ENCODE results near the gene HSD17B2.

HSD17B2 gene

DNA sequence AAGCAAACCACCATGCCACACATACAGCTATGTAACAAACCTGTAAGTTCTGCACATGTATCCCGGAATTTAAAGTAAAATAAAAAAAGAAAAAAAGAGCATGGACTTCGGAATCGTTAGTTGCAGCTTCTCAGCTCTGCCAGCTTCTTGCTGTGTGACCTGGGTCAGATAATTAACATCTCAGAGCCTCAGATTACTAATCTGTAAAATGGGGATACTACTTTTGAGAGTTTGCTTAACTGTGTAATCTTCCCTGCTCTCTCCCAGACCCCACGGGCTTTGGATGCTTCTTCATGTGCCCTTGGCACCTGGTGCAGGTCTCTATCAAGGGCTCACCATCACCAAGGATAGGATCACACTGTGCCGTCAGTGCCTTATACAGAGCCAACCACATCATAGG is 16.6 kb downstream of the HSD17B2 start:
- DNase-seq = no peak

DNA sequence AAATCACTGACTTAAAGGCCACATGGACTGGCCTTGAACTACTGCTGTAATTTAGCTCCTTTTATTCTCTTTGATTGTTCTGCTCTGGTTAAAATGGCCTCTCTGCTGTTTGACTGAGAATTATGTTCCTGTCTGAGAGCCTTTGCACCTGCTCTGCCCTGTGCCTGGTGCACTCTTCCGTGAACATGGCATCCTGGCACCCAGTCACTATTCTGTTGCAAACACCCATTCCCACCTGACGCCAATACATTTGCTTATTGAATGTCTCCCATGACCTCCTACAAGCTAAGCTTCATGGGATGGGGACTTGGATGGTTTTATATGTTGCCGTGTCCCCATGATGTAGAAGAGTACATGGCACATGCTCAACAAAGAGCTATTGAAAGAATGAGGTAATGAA is 20.1 kb downstream of the HSD17B2 start:
- no peak for DNase-seq

DNA sequence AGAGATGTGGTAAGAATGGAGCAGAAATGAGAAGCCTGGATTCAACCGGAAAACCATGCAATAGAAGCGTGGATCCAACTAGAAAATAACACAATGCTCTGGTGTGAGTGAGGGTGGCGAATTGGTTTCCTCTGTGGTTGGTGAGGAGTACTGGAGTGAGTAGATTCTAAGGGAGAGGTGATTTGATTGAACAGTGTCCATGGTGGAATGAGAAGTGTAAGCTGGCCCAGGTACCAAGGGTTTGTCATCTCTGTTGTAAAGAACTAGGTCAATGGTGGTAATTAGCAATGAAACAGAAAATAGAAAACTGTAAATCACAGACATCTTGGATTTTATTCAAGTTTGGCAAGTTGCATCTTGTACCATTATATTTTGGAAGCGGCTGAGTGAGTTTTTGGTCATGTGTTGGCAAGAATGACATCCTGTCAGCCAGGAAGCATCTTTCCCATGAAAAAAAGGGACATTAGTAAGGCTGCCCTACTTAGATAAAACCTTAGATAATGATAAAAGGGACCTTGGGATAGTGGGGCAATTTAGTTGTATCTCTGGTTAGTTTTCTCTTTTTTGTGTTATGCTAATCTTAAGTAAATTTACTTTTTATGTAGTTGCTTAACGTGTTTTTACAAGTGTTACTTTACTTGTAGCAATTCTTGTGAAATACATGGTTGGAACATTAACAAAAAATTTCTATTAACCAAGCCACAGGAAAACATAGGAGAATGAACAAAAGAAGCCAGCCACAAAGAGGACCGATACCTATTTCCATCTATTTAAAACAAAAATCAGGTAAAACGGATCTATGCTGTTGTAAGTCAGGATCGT is 20.9 kb downstream of the HSD17B2 start:
- no peak for DNase-seq

DNA sequence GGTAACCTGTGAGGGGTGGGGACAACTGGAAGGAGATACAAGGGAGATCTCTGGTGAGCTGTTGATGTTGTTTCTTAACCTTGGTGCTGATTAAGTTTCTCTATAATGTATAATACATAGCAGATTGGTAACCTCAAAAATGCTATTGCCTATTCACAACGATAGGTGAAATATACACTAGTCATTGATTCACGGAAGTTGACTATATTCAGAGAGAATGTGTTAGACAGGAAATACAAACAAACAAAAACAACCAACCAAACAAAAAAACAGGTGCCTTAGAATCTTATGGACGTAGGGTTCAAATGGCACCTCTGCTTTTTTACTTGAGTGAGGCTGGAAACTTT is 21.5 kb downstream of the HSD17B2 start:
- DNase-seq = no peak

DNA sequence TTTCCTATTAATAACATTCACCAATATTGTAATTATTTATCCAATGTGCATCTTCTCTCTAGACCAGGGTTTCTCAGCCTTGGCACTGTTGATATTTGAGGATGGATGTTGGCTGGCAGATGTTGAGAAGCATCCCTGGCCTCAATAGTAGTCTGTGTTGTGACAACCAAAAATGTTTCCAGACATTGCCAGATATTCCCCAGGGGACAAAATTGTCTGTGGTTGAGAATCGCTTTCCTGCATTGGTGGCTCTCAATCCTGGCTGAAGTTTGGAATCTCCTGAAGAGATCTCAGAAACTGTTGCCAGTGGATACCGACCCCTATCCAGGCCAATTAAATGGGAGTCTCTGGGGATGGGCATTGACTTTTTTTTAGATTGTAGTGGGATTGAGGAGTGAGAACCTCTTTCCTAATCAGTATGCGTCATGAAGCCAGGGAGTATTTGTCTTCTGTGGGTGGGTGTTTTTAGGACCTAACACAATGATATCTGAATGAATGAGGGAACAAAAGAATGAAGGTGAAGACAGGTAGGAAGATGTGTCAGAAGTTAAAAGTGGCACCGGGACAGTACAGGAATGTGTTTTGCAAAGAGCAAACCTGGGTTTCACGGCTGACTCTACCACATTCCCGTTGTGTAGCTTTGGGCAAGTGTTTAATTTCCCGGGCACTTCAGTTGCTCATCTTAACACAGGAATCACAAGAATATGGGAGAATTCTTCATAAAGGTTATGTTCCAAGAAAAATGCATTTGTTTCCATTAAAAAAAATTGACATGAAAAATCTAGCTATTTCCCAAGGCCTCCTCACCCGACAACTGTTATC is 24.3 kb downstream of the HSD17B2 start:
- no peak for DNase-seq

DNA sequence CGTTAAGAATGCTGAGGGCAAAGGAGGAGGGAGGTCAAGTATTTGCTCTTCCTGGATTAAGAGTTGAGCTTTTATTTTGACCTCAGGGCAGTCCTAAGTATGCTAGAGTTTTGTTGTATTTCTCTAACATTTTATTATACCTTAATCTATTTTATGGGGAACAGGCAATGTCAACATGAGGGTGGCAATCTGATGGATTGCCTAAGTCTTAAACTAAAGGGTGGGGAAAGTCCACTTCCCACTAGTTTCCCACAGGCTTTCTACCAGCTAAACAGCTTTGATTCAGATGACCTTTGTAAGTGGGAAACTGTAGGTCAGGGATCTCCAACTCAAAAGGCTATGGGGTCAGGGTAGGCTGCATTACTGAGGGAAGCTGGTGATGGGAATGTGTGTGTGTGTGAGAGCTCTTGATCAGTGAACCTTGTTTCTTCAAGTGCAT is 24.9 kb downstream of the HSD17B2 start:
- no peak for DNase-seq

DNA sequence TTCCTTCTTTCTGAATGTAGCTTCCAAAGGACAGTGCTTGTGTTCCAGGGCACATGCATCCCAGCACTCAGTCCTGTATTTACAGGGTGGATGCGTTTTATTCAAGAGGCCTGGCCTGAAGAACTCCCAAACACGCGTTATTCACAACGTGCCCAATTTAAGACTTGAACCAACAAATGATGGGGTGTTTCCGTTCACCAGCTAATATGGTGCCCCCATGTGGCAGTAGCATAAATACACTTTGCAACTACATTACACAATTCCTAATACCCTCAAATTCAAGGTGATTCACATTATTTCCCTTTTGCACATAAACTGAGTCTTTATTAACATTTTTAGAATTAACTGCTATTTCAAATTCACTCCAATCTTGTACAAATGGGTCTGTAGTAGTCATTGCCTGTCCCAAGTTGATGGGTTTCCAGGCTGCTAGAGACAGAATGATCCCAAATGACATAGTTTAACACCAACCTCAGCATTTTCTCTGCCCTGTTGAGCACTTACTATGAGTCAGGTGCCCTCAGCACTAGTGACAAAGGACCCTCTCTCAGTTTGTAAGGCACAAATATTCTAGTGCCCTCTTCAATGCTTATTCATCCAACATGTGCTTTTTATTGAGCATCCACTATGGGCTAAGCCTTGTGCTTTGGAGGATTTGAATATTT is 26.9 kb downstream of the HSD17B2 start:
- DNase-seq = no peak

DNA sequence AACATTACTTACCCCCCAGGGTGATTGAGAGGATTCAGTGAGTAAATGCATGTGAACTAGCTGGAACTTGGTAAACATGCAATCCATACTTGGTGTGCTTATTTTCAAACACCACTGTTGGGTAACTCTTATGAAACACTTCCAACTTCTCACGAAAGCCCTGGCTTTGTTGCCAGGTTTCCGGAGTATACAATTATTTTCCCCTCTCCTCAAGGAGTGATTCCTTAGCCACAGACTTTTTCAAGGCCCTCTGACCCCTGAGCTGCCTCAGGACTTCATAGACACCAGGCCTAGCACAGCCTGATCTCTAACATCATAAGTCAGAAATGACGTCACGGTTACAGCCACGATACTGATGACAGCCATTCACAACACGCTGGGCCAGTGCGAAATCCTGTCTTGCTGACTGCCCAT is 27.6 kb downstream of the HSD17B2 start:
- DNase-seq = no peak

DNA sequence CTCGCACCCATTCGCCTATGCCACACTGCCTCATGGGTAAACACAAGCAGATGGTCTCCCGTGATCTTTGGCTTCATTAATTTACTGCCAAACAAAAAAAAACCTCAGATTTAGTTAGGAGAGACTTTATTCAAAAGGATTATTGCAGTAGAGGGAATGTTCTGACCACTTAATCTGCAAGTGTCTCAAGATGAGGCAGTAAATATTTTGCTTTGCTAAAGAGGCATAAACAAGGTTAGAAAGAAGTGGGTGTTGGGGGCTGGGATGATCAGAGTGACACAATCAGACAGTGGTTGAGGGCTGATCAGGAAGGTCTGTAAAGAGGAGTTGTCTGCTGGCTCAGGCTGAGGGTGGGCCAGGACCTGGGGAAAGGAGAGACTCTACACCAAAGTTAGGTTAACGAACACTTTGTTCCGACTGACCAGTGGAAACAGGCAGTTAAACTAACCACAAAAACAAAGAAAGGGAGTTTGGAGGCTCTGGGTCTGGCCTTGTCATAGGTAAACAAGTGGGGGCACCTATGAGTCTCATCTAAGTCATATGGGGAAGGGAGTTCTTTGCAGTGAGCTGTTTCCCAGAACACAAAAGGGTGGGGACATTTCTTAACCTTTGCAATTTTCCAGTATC is 28.5 kb downstream of the HSD17B2 start:
- DNase-seq = no peak

DNA sequence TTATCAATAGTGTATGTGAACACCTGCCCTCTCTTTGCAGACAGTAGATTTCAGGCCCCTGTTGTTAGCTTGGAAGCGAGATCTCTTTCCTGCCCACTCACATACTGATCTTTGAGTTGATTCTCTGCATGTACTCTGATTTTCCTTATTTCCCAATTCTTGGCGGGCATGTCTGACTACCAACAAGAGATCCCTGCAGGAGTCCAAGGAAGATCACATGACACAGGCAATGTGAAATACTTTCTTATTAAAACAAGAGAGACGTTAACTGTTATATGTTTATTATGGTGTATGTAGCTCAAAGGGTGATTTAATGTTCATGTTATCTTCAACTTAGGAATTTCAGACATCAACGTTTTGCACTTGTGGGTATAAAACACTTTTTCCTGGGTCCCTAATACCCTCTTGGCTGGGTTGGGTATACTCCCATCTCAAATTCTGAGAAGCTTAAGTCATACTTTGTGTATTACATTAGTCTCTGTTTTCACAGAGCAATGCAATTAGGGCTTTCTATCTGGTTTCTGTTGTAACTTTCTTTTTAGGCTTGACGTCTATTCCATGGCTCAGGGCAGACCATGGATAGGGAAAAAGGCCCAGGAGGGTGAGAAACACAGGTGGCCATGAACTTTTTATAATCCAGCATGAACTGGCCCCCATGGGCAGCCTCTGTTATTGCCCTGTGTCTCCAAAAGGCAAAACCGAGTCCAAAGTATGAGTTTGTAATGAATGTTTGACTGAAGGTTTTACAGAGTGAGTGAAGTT is 32.2 kb downstream of the HSD17B2 start:
- no peak for DNase-seq

DNA sequence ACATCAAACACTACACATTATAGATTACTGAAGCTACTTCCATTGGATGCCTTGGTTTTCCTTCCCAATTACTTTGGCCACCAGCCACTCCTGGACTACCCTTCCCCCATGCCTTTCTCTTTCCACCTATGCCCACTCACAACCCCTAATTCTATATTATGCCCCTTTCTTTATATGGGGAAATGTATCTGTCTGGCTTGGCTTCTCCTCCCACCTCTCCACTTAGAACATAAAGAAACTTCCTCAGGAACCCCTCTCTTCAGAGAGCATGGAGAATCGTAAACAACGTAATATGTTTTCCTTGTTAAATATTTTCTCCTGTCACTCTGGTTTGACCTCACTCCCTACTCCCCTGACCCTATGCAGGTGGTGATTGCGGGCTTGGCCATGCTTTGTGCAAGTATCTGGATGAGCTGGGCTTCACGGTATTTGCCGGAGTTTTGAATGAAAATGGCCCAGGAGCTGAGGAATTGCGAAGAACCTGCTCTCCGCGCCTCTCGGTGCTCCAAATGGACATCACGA is 32.8 kb downstream of the HSD17B2 start:
- no peak for DNase-seq

DNA sequence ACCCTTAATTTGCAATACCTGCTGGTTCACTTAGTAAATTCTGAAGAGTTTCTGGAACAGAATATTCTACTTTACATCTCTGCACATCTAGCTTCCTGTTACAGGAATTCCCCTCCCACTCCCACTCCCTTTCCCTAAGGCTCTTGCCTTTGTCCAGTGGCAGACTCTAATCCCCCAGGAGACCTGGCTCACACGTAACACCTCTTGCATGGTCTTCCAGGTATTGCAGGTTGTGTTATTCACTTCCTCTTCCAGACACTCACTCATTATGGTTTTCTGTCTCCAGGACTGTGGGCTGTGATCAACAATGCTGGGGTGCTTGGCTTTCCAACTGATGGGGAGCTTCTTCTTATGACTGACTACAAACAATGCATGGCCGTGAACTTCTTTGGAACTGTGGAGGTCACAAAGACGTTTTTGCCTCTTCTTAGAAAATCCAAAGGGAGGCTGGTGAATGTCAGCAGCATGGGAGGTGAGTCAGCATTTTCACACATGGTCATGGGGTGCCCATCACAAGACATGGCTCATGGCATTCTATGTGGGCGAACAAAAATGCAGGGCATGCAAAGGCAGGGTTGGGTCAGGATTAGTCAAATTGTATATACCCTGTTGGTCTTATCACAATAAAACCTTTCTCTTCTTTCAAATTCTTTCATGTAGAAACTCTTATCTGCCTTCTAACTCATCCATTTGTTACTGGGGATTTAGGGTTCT is 35.8 kb downstream of the HSD17B2 start:
- DNase-seq = no peak

DNA sequence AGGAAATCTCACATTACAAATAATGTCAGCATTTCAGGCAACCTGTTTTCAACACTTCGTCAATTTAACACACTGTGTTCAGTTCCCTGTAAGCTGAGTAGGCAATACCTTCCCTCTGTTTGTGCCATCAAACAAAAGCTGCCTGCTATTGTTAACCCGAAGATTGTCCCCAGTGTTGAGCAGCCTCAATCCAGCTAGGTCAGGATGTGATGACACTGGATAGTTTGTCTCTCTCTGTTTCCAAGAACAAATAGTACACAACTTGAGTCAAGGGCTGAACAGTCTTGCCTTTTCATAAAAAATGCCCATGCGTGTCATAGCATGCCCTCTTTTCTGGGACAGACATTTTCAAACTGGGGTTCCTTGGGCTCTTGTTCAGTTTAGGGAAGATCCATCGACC is 36.4 kb downstream of the HSD17B2 start:
- DNase-seq = no peak

DNA sequence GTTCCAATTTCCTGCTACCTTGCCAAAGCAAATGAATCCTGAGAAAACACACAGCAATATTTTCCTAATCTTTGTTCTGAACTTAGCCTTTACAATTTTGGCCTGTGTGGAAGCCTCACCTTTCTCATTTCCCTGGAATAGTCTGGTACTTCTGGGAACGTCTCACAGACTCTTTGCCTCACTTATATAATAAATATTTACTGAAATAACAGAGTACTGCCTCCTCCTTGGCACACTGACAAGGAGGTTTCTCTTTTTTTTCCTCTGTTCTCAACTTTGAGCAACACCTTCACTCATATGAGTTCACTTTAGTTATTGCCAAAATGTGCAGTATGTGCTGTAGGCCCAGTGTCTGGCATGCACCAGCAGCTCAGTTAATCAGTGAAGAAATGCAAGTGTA is 37.3 kb downstream of the HSD17B2 start:
- no peak for DNase-seq

DNA sequence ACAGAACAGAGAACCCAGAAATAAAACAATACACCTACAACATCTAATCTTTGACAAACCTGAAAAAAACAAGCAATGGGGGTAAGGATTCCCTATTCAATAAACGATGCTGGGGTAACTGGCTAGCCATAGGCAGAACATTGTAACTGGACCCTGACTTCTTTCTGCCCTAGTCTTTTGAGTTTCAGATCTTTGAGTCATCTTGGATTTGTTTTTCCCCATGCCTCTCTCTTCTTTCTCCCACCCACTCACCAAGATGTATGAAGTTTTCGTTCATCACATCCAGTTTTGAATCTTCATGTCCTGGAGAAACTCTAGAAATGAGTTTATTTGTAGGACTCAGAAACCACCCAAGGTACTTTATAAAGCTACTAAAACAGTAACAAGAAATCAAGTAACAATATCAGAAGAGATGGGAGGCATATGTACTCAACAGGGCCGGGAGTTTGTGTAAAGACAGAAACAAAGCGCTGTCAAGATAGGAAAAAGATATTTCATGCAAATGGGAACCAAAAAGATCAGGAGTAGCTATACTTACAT is 39.0 kb downstream of the HSD17B2 start:
- DNase-seq = no peak

DNA sequence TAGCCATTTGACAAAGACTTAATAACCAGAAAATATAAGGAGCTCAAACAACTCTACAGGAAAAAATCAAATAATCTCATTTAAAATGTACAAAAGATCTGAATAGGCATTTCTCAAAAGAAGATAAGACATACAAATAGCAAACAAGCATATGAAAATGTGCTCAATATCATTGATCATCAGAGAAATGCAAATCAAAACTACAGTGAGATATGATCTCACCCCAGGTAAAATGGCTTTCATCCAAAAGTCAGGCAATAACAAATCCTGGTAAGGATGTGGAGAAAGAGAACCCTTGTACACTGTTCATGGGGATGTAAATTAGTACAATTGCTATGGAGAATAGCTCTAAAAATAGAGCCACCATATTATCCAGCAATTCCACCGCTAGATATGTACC is 43.1 kb downstream of the HSD17B2 start:
- no peak for DNase-seq

DNA sequence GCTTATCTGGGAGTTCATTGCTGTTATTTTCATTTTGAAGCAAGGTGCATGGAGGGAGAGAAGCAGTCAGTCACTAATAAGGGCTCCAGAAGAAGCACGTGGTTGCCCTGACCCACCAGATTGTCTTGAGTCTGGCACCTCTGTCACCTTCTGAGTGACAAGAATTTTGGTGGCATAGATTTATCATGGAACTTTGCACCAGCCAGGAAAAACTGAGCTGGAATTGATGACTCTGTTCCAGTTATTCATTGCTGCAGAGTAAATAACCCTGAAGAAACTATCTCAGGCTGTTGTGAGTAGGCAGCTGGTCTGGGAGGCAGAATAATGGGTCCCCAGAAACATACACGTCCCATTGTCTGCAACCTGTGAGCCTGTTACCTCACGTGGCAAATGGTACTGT is 44.8 kb downstream of the HSD17B2 start:
- no peak for DNase-seq

DNA sequence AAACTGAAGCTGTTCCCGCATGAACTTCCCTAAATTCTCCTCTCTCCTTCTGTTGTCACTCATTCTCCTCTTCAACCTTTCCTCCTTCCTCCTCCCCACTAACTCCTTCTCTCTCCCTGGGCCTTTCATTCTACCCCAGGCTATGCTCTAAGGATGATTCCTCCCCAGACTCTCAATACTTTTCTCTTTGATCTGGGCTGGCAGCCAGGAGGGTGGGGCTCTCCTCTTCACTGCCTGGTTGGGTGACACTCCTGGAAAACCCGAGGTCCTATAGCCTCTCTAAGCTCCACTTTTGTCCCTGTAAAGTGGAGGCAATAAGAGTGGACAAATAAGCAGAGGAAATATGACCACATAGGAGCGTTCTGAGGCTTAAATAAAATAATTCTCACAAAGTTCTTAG is 46.2 kb downstream of the HSD17B2 start:
- DNase-seq = no peak

DNA sequence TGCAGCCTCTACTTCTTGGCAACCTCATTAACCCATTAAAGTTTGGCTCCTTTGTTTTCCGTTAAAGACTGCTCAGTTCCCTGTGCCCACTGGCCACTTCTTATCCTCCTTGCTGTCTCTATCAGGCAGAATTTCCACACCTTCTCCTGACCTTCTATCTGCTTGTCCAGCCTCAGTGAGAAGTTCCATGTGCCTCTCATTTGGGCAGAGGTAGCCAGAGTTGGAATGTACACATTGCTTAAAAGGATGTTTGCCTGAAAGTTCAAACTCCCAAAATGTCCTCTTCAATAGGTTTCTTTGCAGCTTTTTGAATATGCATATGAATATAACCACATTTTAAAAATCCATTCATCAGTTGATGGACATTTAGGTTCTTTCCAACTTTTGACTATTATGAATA is 47.0 kb downstream of the HSD17B2 start:
- no peak for DNase-seq

DNA sequence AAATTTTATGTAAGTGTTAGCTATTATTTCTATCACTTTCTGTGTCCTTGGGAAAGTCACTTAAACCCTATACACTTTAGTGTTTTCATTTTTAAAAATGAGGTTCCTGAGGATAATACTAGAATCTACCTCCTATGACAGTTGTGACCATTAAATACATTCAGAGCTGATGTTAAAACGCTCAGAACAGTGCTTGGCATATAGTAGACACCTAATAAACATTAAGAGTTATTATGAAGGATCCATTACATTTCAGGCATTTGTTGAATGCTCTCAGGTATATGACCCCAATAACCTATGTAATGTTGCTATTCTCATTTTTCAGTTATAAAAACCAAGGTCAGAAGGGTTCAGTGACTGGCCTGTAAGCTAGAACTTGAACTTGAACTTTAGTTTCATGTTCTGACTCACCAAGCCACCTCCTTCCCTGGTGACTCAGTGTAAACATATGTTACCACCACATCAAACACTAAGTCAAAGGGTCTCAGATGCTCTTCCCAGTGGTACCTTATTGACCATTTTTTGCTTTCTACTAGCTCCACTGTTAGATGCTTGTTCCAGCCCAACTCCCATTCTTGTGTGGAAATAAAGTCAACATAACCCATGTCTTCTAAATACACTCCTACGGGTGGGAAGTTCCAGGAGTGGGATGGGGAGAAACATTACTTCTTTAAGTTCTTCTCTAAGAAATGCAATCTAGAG is 47.6 kb downstream of the HSD17B2 start:
- no peak for DNase-seq

All from stimulated activated CD4-positive, alpha-beta T cell treated with anti-CD3 and anti-CD28 coated beads, Interleukin-1b, Interleukin-23, amount 100 ng/mL, for 48 hours (primary cell).